ENCODE measurements around the gene ZNF557. TPM values are rescaled to one million over a fixed set of nuclear protein-coding genes. Genes with fewer than 3 reads are reported as not detected.

ZNF557 gene
- total and polyA plus RNA-seq, 3 donors from 2014 or later = 5.6 to 21.0 (median 20.8) TPM

- 75% methylated on average over 2 of the region's 2 CpGs for WGBS, 2 donors
- TF ChIP-seq POLR2A (IDR thresholded peaks at IDR 0.05) = no peak
- TF ChIP-seq, protein P1, sequence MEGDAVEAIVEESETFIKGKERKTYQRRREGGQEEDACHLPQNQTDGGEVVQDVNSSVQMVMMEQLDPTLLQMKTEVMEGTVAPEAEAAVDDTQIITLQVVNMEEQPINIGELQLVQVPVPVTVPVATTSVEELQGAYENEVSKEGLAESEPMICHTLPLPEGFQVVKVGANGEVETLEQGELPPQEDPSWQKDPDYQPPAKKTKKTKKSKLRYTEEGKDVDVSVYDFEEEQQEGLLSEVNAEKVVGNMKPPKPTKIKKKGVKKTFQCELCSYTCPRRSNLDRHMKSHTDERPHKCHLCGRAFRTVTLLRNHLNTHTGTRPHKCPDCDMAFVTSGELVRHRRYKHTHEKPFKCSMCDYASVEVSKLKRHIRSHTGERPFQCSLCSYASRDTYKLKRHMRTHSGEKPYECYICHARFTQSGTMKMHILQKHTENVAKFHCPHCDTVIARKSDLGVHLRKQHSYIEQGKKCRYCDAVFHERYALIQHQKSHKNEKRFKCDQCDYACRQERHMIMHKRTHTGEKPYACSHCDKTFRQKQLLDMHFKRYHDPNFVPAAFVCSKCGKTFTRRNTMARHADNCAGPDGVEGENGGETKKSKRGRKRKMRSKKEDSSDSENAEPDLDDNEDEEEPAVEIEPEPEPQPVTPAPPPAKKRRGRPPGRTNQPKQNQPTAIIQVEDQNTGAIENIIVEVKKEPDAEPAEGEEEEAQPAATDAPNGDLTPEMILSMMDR (IDR thresholded peaks at IDR 0.05) = no peak
- peaks cover 4% of the 10 kb centered on the region for H3K4me1 ChIP-seq
- H3K27me3 ChIP-seq = no peaks in the 10 kb centered on the region
- H3K9me3 ChIP-seq = no peaks in the 10 kb centered on the region
- H3K36me3 ChIP-seq (ENCODE audit: low read depth, missing control alignments) = no peaks in the 10 kb centered on the region
- no peak overlapping the region for H3K4me3 ChIP-seq
- H3K27ac ChIP-seq = no peak overlapping the region
- intact Hi-C loops (cut with DNase I; ENCODE audit: low total_unique reads) = no loop called here
- no peak for DNase-seq
Measured at GRCh38 chr19:7067716-7068115, 1.8 kb upstream of the ZNF557 start.

DNA sequence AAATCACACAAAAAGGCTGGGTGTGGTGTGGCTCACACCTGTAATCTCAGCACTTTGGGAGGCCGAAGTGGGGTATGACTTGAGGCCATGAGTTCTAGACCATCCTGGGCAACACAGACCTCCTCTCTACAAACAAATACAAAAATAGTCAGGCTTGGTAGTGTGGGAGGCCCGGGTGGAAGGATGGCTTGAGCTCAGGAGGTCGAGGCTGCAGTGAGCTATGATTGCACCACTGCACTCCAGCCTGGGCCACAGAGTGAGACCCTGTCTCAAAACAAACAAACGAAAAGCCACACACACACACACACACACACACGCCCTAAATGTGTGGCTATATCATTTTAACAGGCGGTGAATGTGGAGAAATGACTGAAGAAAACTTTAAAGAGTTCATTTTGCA, 904 bp upstream of the ZNF557 start:
- H3K27me3 ChIP-seq = no peaks in the 10 kb centered on the region
- TF ChIP-seq, protein P1 (IDR thresholded peaks at IDR 0.05) = no peak
- no peak for TF ChIP-seq POLR2A (IDR thresholded peaks at IDR 0.05)
- WGBS, 2 donors = 70 to 71% methylated on average over 6 of the region's 6 CpGs
- intact Hi-C loops (cut with DNase I; ENCODE audit: low total_unique reads) = no loop called here
- H3K9me3 ChIP-seq = no peaks in the 10 kb centered on the region
- H3K36me3 ChIP-seq (ENCODE audit: low read depth, missing control alignments) = no peaks in the 10 kb centered on the region
- H3K27ac ChIP-seq = peak overlapping the region in 1 of 2 donors; percentile 87
- H3K4me1 ChIP-seq = peaks cover 4% of the 10 kb centered on the region
- no peak for DNase-seq
- H3K4me3 ChIP-seq = peak overlapping the region; percentile 78 to 99

GRCh38 chr19:7069904-7070226, 362 bp downstream of the ZNF557 start:
- no peaks in the 10 kb centered on the region for H3K9me3 ChIP-seq
- TF ChIP-seq, protein P1 (IDR thresholded peaks at IDR 0.05) = no peak
- TF ChIP-seq POLR2A (IDR thresholded peaks at IDR 0.05) = no peak
- H3K27me3 ChIP-seq = no peaks in the 10 kb centered on the region
- peaks cover 4% of the 10 kb centered on the region for H3K4me1 ChIP-seq
- WGBS, 2 donors = 0 to 1% methylated on average over 8 to 12 of the region's 12 CpGs
- intact Hi-C loops (cut with DNase I; ENCODE audit: low total_unique reads) = no loop called here
- DNase-seq = no peak
- peak overlapping the region in 1 of 2 donors; percentile 87 for H3K27ac ChIP-seq
- H3K4me3 ChIP-seq = peak overlapping the region; percentile 78 to 99
- H3K36me3 ChIP-seq (ENCODE audit: low read depth, missing control alignments) = no peaks in the 10 kb centered on the region

DNA sequence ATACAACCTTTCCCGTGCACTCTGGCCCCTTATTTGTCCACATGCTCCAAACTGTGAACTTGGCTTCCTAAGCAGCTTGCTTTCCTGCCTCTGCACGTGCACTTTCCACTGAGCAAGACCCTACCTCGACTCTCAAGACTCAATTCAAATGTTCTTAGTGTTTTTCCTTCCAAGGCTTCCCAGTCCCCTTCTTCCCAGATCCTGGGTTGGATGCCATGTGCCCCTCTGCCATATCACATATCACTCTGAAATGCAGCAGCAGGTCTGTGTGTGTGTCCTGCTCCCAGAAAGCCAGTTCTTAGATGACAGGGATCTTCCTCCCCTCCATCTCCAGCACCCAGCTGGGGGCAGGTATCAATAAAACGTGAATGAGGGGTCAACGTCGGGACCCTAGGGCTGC, 3.0 kb downstream of the ZNF557 start:
- no peak for DNase-seq
- TF ChIP-seq POLR2A (IDR thresholded peaks at IDR 0.05) = no peak
- TF ChIP-seq, protein P1 (IDR thresholded peaks at IDR 0.05) = no peak

GRCh38 chr19:7074705-7075282, 5.3 kb downstream of the ZNF557 start:
- Histone ChIP-seq H3K36me3 (ENCODE audit: low read depth, missing control alignments) (no peaks in the 10 kb centered on the region), H3K4me1 (peaks cover 4% of the 10 kb centered on the region), H3K9me3 (no peaks in the 10 kb centered on the region), H3K4me3 (no peak overlapping the region), H3K27me3 (no peaks in the 10 kb centered on the region), H3K27ac (no peak overlapping the region)
- intact Hi-C loops (cut with DNase I; ENCODE audit: low total_unique reads) = no loop called here
- WGBS, 2 donors = 93 to 98% methylated on average over 27 to 29 of the region's 29 CpGs
- no peak for TF ChIP-seq POLR2A (IDR thresholded peaks at IDR 0.05)
- TF ChIP-seq, protein P1 (IDR thresholded peaks at IDR 0.05) = no peak
- DNase-seq = no peak

More for the DNA sequence above, 3.0 kb downstream of the ZNF557 start:
- intact Hi-C loops (cut with DNase I; ENCODE audit: low total_unique reads) = no loop called here
- H3K27ac ChIP-seq = no peak overlapping the region
- H3K4me3 ChIP-seq = no peak overlapping the region
- H3K9me3 ChIP-seq = no peaks in the 10 kb centered on the region
- 88 to 94% methylated on average over 6 of the region's 6 CpGs for WGBS, 2 donors
- peaks cover 4% of the 10 kb centered on the region for H3K4me1 ChIP-seq
- no peaks in the 10 kb centered on the region for H3K27me3 ChIP-seq
- no peaks in the 10 kb centered on the region for H3K36me3 ChIP-seq (ENCODE audit: low read depth, missing control alignments)

All from testis (tissue), 3 donors.